ENCODE measurements around the gene CYP2C19. TPM values are rescaled to one million over a fixed set of nuclear protein-coding genes. Genes with fewer than 3 reads are reported as not detected.

CYP2C19 gene
- polyA plus RNA-seq, 1 donor (not counting 4 experiments of a cell fraction or from before 2014, with no cell fraction given), result not detected

- DNase-seq (ENCODE audit: low read depth, low spot score) (no peak), FAIRE-seq (no peak)
- Histone ChIP-seq H4K20me1 (ENCODE audit: control insufficient read depth, extremely low read depth, insufficient read depth, low read length) (no peaks in the 10 kb centered on the region), H2AFZ (ENCODE audit: control insufficient read depth, low read length) (no peak overlapping the region), H3K9me3 (ENCODE audit: control insufficient read depth, low read depth, low read length) (no peaks in the 10 kb centered on the region), H3K4me2 (ENCODE audit: control insufficient read depth, extremely low read depth, insufficient read depth, low read depth, low read length) (no peak overlapping the region), H3K4me1 (ENCODE audit: control insufficient read depth, extremely low read depth, insufficient read depth, low read length) (no peaks in the 10 kb centered on the region), H3K27ac (ENCODE audit: control insufficient read depth, insufficient read depth, low read length) (no peak overlapping the region), H3K27me3 (ENCODE audit: control insufficient read depth, extremely low read depth, insufficient read depth, low read length) (no peaks in the 10 kb centered on the region), H3K4me3 (ENCODE audit: control insufficient read depth in 2 of 3, extremely low read depth in 1 of 3, insufficient read depth in 2 of 3, low read depth in 1 of 3, low read length in 3 of 3) (no peak overlapping the region), H3K9me1 (ENCODE audit: control insufficient read depth, extremely low read depth, insufficient read depth, low read length) (no peaks in the 10 kb centered on the region), H3K36me3 (ENCODE audit: control insufficient read depth in 2 of 2, extremely low read depth in 1 of 2, insufficient read depth in 2 of 2, low read length in 2 of 2) (no peaks in the 10 kb centered on the region), H3K9ac (ENCODE audit: control insufficient read depth, extremely low read depth, insufficient read depth, low read length) (no peak overlapping the region), H3K79me2 (ENCODE audit: control insufficient read depth, insufficient read depth, low read length) (no peaks in the 10 kb centered on the region)
- no peak for TF ChIP-seq EZH2 (IDR thresholded peaks at IDR 0.05; ENCODE audit: low read length)
- TF ChIP-seq, protein P1, sequence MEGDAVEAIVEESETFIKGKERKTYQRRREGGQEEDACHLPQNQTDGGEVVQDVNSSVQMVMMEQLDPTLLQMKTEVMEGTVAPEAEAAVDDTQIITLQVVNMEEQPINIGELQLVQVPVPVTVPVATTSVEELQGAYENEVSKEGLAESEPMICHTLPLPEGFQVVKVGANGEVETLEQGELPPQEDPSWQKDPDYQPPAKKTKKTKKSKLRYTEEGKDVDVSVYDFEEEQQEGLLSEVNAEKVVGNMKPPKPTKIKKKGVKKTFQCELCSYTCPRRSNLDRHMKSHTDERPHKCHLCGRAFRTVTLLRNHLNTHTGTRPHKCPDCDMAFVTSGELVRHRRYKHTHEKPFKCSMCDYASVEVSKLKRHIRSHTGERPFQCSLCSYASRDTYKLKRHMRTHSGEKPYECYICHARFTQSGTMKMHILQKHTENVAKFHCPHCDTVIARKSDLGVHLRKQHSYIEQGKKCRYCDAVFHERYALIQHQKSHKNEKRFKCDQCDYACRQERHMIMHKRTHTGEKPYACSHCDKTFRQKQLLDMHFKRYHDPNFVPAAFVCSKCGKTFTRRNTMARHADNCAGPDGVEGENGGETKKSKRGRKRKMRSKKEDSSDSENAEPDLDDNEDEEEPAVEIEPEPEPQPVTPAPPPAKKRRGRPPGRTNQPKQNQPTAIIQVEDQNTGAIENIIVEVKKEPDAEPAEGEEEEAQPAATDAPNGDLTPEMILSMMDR (optimal IDR thresholded peaks at IDR 0.05 in 1 of 3, IDR thresholded peaks at IDR 0.05 in 1 of 3, conservative IDR thresholded peaks at IDR 0.05 in 1 of 3; ENCODE audit: extremely low read depth in 1 of 3, insufficient read depth in 2 of 3, low read length in 3 of 3), result no peak
- dilution Hi-C loops (cut with MboI; ENCODE audit: extremely low pct_ligation_motif_present, low sequenced_read_pairs), result no loop called here
Measured at GRCh38 chr10:94852438-94852837, 90.0 kb downstream of the CYP2C19 start.

DNA sequence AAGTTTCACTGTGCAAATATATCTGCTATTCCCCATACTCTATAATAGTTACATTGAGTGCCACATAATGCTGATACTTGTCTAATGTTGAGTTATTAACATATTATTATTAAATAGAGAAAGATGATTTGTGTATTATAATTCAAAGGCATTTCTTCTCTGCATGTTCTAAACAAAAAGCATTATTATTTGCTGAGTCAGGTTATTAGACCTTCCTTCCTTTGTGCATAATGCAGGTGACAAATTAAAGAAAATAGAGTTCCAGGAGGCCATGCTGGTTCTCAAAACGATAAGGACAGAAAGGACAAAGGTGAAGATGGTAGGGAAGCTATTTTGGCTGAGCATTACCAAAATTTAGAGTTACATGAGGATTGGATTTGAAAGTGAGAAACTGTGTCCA, 90.6 kb downstream of the CYP2C19 start:
- Histone ChIP-seq H3K27ac (ENCODE audit: control insufficient read depth, insufficient read depth, low read length) (no peak overlapping the region), H3K4me1 (ENCODE audit: control insufficient read depth, extremely low read depth, insufficient read depth, low read length) (no peaks in the 10 kb centered on the region), H3K9me1 (ENCODE audit: control insufficient read depth, extremely low read depth, insufficient read depth, low read length) (no peaks in the 10 kb centered on the region), H3K4me2 (ENCODE audit: control insufficient read depth, extremely low read depth, insufficient read depth, low read depth, low read length) (no peak overlapping the region), H3K9me3 (ENCODE audit: control insufficient read depth, low read depth, low read length) (no peaks in the 10 kb centered on the region), H3K9ac (ENCODE audit: control insufficient read depth, extremely low read depth, insufficient read depth, low read length) (no peak overlapping the region), H3K79me2 (ENCODE audit: control insufficient read depth, insufficient read depth, low read length) (no peaks in the 10 kb centered on the region), H3K27me3 (ENCODE audit: control insufficient read depth, extremely low read depth, insufficient read depth, low read length) (no peaks in the 10 kb centered on the region), H4K20me1 (ENCODE audit: control insufficient read depth, extremely low read depth, insufficient read depth, low read length) (no peaks in the 10 kb centered on the region), H3K4me3 (ENCODE audit: control insufficient read depth in 2 of 3, extremely low read depth in 1 of 3, insufficient read depth in 2 of 3, low read depth in 1 of 3, low read length in 3 of 3) (no peak overlapping the region), H2AFZ (ENCODE audit: control insufficient read depth, low read length) (no peak overlapping the region), H3K36me3 (ENCODE audit: control insufficient read depth in 2 of 2, extremely low read depth in 1 of 2, insufficient read depth in 2 of 2, low read length in 2 of 2) (no peaks in the 10 kb centered on the region)
- TF ChIP-seq, protein P1 (optimal IDR thresholded peaks at IDR 0.05 in 1 of 3, IDR thresholded peaks at IDR 0.05 in 1 of 3, conservative IDR thresholded peaks at IDR 0.05 in 1 of 3; ENCODE audit: extremely low read depth in 1 of 3, insufficient read depth in 2 of 3, low read length in 3 of 3), result no peak
- TF ChIP-seq EZH2 (IDR thresholded peaks at IDR 0.05; ENCODE audit: low read length), result no peak
- DNase-seq (ENCODE audit: low read depth, low spot score) (no peak), FAIRE-seq (no peak)
- dilution Hi-C loops (cut with MboI; ENCODE audit: extremely low pct_ligation_motif_present, low sequenced_read_pairs), result no loop called here

All from keratinocyte (primary cell).